Inflammatory macrophage (primary cell): ENCODE data around the gene RGS6.

Source experiments
- DNase-seq, 2 donors: peaks; one replicate each; pipeline ENCODE4 v3.0.0-alpha.2; 2020 to 2022

Gene RGS6

GRCh38 chr14:72169521-72169920 lies 237.3 kb downstream of the RGS6 start:
- DNase-seq: no peak

GRCh38 chr14:72172049-72172448 lies 239.8 kb downstream of the RGS6 start:
- DNase-seq: no peak

GRCh38 chr14:72172597-72172996 lies 240.4 kb downstream of the RGS6 start:
- DNase-seq: no peak

GRCh38 chr14:72173038-72173720 lies 240.9 kb downstream of the RGS6 start:
- DNase-seq: no peak

GRCh38 chr14:72177251-72177650 lies 245.0 kb downstream of the RGS6 start:
- DNase-seq: no peak

- DNase-seq: no peak
Measured at GRCh38 chr14:72178517-72178916, 246.3 kb downstream of the RGS6 start.

- no peak for DNase-seq
Measured at GRCh38 chr14:72182708-72183432, 250.6 kb downstream of the RGS6 start.

- DNase-seq: no peak
Measured at GRCh38 chr14:72183631-72184030, 251.4 kb downstream of the RGS6 start.

- DNase-seq: no peak
Measured at GRCh38 chr14:72186523-72186922, 254.3 kb downstream of the RGS6 start.

GRCh38 chr14:72196237-72197015 lies 264.2 kb downstream of the RGS6 start:
- DNase-seq: no peak

- DNase-seq: no peak
Measured at GRCh38 chr14:72201645-72202044, 269.4 kb downstream of the RGS6 start.

- DNase-seq: no peak
Measured at GRCh38 chr14:72213424-72213823, 281.2 kb downstream of the RGS6 start.

- DNase-seq: no peak
Measured at GRCh38 chr14:72215080-72215479, 282.9 kb downstream of the RGS6 start.

GRCh38 chr14:72217135-72217534 lies 284.9 kb downstream of the RGS6 start:
- DNase-seq: no peak

- no peak for DNase-seq
Measured at GRCh38 chr14:72222046-72222445, 289.8 kb downstream of the RGS6 start.

- no peak for DNase-seq
Measured at GRCh38 chr14:72236629-72237028, 304.4 kb downstream of the RGS6 start.

- no peak for DNase-seq
Measured at GRCh38 chr14:72237722-72238666, 305.8 kb downstream of the RGS6 start.

GRCh38 chr14:72243309-72244293 lies 311.4 kb downstream of the RGS6 start:
- DNase-seq: no peak

- no peak for DNase-seq
Measured at GRCh38 chr14:72247896-72248465, 315.8 kb downstream of the RGS6 start.

- no peak for DNase-seq
Measured at GRCh38 chr14:72253503-72253902, 321.3 kb downstream of the RGS6 start.
